Keratinocyte (primary cell): ENCODE measurements around the gene CPED1. TPM values are rescaled to one million over a fixed set of nuclear protein-coding genes. Genes with fewer than 3 reads are reported as not detected.

Experiments used
- DNase-seq: peaks from one replicate; pipeline ENCODE4 v3.0.0-alpha.2; 2011; ENCODE audit warnings: low read depth, missing footprints, low spot score
- FAIRE-seq: peaks from 2 replicates; lab custom pipeline; 2011; peaks lifted over from hg19 to GRCh38; lab: Jason Lieb, UNC
- H2AFZ ChIP-seq: 2 replicates; pipeline ENCODE4 v1.6.0; 2012; ENCODE audit warnings: low read length, control low read depth, inconsistent platforms; ENCODE audit not compliant: control insufficient read depth
- H3K27ac ChIP-seq: 2 replicates; pipeline ENCODE4 v1.5.1; 2011; ENCODE audit warnings: low read length; ENCODE audit not compliant: control insufficient read depth, insufficient read depth
- H3K27me3 ChIP-seq: 3 replicates; pipeline ENCODE4 v1.6.0; 2011; ENCODE audit warnings: low read length; ENCODE audit not compliant: control insufficient read depth, insufficient read depth; ENCODE audit errors: extremely low read depth
- H3K36me3 ChIP-seq, 2 experiments: 2 replicates in 1 of 2; 3 replicates in 1 of 2; pipeline ENCODE4 v1.5.1; 2011; ENCODE audit warnings: low read length in 2 of 2, mild to moderate bottlenecking in 1 of 2; ENCODE audit not compliant: control insufficient read depth in 2 of 2, insufficient read depth in 2 of 2; ENCODE audit errors: extremely low read depth in 1 of 2
- H3K4me1 ChIP-seq: 3 replicates; pipeline ENCODE4 v1.5.1; 2011; ENCODE audit warnings: low read length; ENCODE audit not compliant: control insufficient read depth, insufficient read depth; ENCODE audit errors: extremely low read depth
- H3K4me2 ChIP-seq: 3 replicates; pipeline ENCODE4 v1.6.0; 2011; ENCODE audit warnings: low read depth, low read length; ENCODE audit not compliant: control insufficient read depth, insufficient read depth; ENCODE audit errors: extremely low read depth
- H3K4me3 ChIP-seq, 3 experiments: fragments of 200-600 bp in 1 of 3; sonication (generic) in 1 of 3; 2 replicates in 2 of 3; 3 replicates in 1 of 3; pipeline ENCODE4 v1.5.1; 2011 to 2016; ENCODE audit warnings: low read length in 3 of 3, mild to moderate bottlenecking in 3 of 3, control low read depth in 2 of 3, inconsistent platforms in 1 of 3, low read depth in 1 of 3, mixed read lengths in 1 of 3, mixed run types in 1 of 3, moderate library complexity in 1 of 3; ENCODE audit not compliant: control insufficient read depth in 2 of 3, insufficient read depth in 2 of 3; ENCODE audit errors: extremely low read depth in 1 of 3
- H3K79me2 ChIP-seq: 2 replicates; pipeline ENCODE4 v1.6.0; 2012; ENCODE audit warnings: low read length; ENCODE audit not compliant: control insufficient read depth, insufficient read depth
- H3K9ac ChIP-seq: 3 replicates; pipeline ENCODE4 v1.6.0; 2011; ENCODE audit warnings: low read length; ENCODE audit not compliant: control insufficient read depth, insufficient read depth; ENCODE audit errors: extremely low read depth
- H3K9me1 ChIP-seq: 3 replicates; pipeline ENCODE4 v1.6.0; 2011; ENCODE audit warnings: low read length; ENCODE audit not compliant: control insufficient read depth, insufficient read depth; ENCODE audit errors: extremely low read depth
- H3K9me3 ChIP-seq: 2 replicates; pipeline ENCODE4 v1.5.1; 2012; ENCODE audit warnings: low read depth, low read length; ENCODE audit not compliant: control insufficient read depth
- H4K20me1 ChIP-seq: 3 replicates; pipeline ENCODE4 v1.6.0; 2011; ENCODE audit warnings: low read length; ENCODE audit not compliant: control insufficient read depth, insufficient read depth; ENCODE audit errors: extremely low read depth
- EZH2 ChIP-seq: IDR thresholded peaks from one replicate; pipeline ENCODE4 v1.6.1; 2012; ENCODE audit warnings: inconsistent platforms, mild to moderate bottlenecking, low read length, moderate library complexity
- dilution Hi-C: fragments of 300-500 bp; cut with MboI; formaldehyde crosslinking; loops from one replicate; pipeline ENCODE4 v1.7.0; 2020; ENCODE audit warnings: low sequenced_read_pairs; ENCODE audit not compliant: extremely low pct_ligation_motif_present
- polyA plus RNA-seq, 5 experiments: library from polyadenylated mRNA; depleted of rRNA in 3 of 5; stranded (reverse) in 3 of 5; stranded (forward) in 1 of 5; unstranded in 1 of 5; fragments of >200 nt; gene quantifications; 1 replicate in 1 of 5; 2 replicates in 3 of 5; 3 replicates in 1 of 5; pipeline versions ENCODE4 v1.2.1 to v1.2.3, GENCODE V29; 2011 to 2012; ENCODE audit warnings: missing spikeins in 2 of 5, low read depth in 1 of 5, low replicate concordance in 1 of 5
- TF ChIP-seq, protein P1 (sequence below), 3 experiments: IDR thresholded peaks in 1 of 3; conservative IDR thresholded peaks in 1 of 3; optimal IDR thresholded peaks in 1 of 3; 2 replicates in 2 of 3; 3 replicates in 1 of 3; pipeline versions ENCODE3 to v1.5.1; 2011; ENCODE audit warnings: low read length in 3 of 3, mild to moderate bottlenecking in 3 of 3, moderate library complexity in 2 of 3, control low read depth in 1 of 3, inconsistent platforms in 1 of 3; ENCODE audit not compliant: insufficient read depth in 2 of 3; ENCODE audit errors: extremely low read depth in 1 of 3

The CPED1 gene
- polyA plus RNA-seq, 1 donor (not counting 4 experiments of a cell fraction or from before 2014, with no cell fraction given): 0.62 TPM

DNA sequence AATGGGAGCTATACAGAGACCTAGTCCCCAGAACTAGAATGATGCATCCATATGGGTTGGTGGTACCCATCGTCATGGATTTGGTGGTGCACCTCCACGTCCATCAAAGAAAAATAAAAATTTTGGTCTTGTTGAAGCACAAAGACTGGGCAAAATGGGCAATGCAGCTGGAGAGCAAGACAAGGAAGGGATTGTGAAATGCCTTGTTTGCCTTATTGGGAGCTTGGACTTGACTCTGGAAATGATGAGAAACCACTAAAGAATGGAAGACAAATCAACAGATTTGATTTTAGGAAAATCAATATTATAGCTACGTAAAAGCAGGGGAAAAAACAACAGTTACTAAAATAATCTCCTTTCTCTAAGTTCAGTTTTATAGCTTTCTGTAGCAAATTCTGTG is 150.9 kb downstream of the CPED1 start:
- H2AFZ ChIP-seq: no peak overlapping the region
- H3K9ac ChIP-seq: no peak overlapping the region
- no peaks in the 10 kb centered on the region for H3K79me2 ChIP-seq
- H4K20me1 ChIP-seq: no peaks in the 10 kb centered on the region
- dilution Hi-C loops: no loop called here
- peaks cover 9% of the 10 kb centered on the region for H3K4me1 ChIP-seq
- no peak overlapping the region for H3K27ac ChIP-seq
- DNase-seq (no peak), FAIRE-seq (peak; percentile 43)
- H3K27me3 ChIP-seq: no peaks in the 10 kb centered on the region
- H3K9me3 ChIP-seq: no peaks in the 10 kb centered on the region
- no peak overlapping the region for H3K4me3 ChIP-seq
- H3K9me1 ChIP-seq: no peaks in the 10 kb centered on the region
- no peak for TF ChIP-seq EZH2
- TF ChIP-seq, protein P1, sequence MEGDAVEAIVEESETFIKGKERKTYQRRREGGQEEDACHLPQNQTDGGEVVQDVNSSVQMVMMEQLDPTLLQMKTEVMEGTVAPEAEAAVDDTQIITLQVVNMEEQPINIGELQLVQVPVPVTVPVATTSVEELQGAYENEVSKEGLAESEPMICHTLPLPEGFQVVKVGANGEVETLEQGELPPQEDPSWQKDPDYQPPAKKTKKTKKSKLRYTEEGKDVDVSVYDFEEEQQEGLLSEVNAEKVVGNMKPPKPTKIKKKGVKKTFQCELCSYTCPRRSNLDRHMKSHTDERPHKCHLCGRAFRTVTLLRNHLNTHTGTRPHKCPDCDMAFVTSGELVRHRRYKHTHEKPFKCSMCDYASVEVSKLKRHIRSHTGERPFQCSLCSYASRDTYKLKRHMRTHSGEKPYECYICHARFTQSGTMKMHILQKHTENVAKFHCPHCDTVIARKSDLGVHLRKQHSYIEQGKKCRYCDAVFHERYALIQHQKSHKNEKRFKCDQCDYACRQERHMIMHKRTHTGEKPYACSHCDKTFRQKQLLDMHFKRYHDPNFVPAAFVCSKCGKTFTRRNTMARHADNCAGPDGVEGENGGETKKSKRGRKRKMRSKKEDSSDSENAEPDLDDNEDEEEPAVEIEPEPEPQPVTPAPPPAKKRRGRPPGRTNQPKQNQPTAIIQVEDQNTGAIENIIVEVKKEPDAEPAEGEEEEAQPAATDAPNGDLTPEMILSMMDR (optimal IDR thresholded peaks at IDR 0.05 in 1 of 3, IDR thresholded peaks at IDR 0.05 in 1 of 3, conservative IDR thresholded peaks at IDR 0.05 in 1 of 3; ENCODE audit: extremely low read depth in 1 of 3, insufficient read depth in 2 of 3, low read length in 3 of 3): no peak
- H3K4me2 ChIP-seq: no peak overlapping the region
- H3K36me3 ChIP-seq: no peaks in the 10 kb centered on the region

DNA sequence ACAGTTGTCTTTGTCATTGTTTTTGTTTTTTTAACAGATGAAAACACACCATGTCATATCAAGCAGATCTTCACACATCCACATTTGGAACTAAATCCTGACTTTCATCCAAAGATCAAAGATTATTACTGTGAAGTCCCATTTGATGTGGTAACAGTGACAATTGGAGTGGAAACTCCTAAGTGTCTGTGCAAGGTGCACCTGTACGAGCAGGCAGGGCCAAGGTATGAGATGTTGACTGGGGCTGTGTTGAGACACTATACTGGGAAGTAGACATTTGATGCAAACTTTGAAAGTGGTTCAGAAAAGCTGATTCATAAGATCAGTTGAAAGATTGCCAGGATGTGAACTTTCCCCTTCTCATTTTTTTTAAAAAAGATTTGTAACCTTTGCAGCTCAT is 152.3 kb downstream of the CPED1 start:
- DNase-seq (no peak), FAIRE-seq (peak; percentile 20)
- Histone ChIP-seq H3K27ac (no peak overlapping the region), H3K4me1 (peaks cover 9% of the 10 kb centered on the region), H3K36me3 (no peaks in the 10 kb centered on the region), H2AFZ (no peak overlapping the region), H3K9me3 (no peaks in the 10 kb centered on the region), H3K4me3 (no peak overlapping the region), H3K27me3 (no peaks in the 10 kb centered on the region), H3K9me1 (no peaks in the 10 kb centered on the region), H3K79me2 (no peaks in the 10 kb centered on the region), H4K20me1 (no peaks in the 10 kb centered on the region), H3K9ac (no peak overlapping the region), H3K4me2 (no peak overlapping the region)
- TF ChIP-seq, protein P1 (optimal IDR thresholded peaks at IDR 0.05 in 1 of 3, IDR thresholded peaks at IDR 0.05 in 1 of 3, conservative IDR thresholded peaks at IDR 0.05 in 1 of 3; ENCODE audit: extremely low read depth in 1 of 3, insufficient read depth in 2 of 3, low read length in 3 of 3): no peak
- TF ChIP-seq EZH2: no peak
- dilution Hi-C loops: no loop called here
